ENCODE data around the gene C16orf87.

- TF ChIP-seq CTCF (IDR thresholded peaks at IDR 0.05) (no peak), POLR2A (IDR thresholded peaks at IDR 0.05) (no peak)
These were observed 19.3 kb downstream of the C16orf87 start for GRCh38 chr16:46811682-46812081.

Data from body of pancreas (tissue), 4 donors.